VCaP (cell line): Measurements from ENCODE around the gene STOML1.

Source experiments
- H3K27ac ChIP-seq: fragments of 450-650 bp; 2 replicates; pipeline ENCODE4 v1.5.1; 2017
- TF ChIP-seq, protein P1 (sequence below): fragments of 450-650 bp; conservative IDR thresholded peaks from 2 replicates; pipeline ENCODE4 v1.5.1; 2017; ENCODE audit warnings: mild to moderate bottlenecking, moderate library complexity

STOML1 gene

DNA sequence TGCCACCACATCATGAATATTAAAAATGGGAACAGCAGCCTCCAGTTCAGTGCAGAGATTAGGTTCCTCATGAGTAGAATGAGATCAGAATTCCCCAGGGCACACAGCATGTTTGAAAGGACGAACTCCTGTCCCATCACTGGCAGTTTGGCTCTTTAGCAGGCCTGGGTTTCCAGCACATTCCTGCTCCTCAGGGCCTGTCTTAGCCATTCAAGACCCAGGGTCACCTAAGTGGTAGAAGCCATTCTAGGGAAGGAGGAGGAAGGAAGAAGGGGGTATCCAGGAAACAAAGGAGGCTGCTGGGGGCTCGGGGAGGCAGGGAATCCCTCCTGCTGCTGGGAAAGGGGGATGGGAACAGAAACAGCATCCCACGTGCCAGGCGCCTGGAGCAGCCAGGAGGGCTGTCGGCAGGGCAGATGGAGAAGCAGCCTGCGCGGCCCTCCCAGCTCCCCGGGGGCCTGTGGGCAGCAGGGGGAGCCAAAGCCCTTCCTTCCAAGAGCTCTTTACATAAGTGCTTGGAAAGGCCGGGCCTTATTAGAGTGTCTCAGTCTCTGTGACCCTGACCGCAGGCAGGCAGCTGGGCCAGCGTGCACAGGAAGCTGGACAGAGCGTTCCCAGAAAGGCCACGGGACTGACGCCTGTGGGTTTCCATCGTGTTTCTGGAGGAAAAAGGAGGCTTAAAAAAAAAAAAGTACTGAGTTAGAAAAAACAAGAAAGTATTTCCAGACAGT is 41.1 kb downstream of the STOML1 start:
- TF ChIP-seq, protein P1, sequence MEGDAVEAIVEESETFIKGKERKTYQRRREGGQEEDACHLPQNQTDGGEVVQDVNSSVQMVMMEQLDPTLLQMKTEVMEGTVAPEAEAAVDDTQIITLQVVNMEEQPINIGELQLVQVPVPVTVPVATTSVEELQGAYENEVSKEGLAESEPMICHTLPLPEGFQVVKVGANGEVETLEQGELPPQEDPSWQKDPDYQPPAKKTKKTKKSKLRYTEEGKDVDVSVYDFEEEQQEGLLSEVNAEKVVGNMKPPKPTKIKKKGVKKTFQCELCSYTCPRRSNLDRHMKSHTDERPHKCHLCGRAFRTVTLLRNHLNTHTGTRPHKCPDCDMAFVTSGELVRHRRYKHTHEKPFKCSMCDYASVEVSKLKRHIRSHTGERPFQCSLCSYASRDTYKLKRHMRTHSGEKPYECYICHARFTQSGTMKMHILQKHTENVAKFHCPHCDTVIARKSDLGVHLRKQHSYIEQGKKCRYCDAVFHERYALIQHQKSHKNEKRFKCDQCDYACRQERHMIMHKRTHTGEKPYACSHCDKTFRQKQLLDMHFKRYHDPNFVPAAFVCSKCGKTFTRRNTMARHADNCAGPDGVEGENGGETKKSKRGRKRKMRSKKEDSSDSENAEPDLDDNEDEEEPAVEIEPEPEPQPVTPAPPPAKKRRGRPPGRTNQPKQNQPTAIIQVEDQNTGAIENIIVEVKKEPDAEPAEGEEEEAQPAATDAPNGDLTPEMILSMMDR = peak; percentile 92
- H3K27ac ChIP-seq = peak overlapping the region; percentile 52

- H3K27ac ChIP-seq = peak overlapping the region; percentile 52
- TF ChIP-seq, protein P1 = no peak
Observed at GRCh38 chr15:73950479-73950830, 41.6 kb downstream of the STOML1 start.

- TF ChIP-seq, protein P1 = no peak
- no peak overlapping the region for H3K27ac ChIP-seq
Observed at GRCh38 chr15:73949496-73949895, 42.6 kb downstream of the STOML1 start.

- no peak overlapping the region for H3K27ac ChIP-seq
- TF ChIP-seq, protein P1 = no peak
Observed at GRCh38 chr15:73948982-73949381, 43.1 kb downstream of the STOML1 start.

- no peak overlapping the region for H3K27ac ChIP-seq
- TF ChIP-seq, protein P1 = no peak
Observed at GRCh38 chr15:73948396-73948795, 43.7 kb downstream of the STOML1 start.

GRCh38 chr15:73947651-73948050 is 44.4 kb downstream of the STOML1 start:
- no peak overlapping the region for H3K27ac ChIP-seq
- TF ChIP-seq, protein P1 = no peak

- no peak overlapping the region for H3K27ac ChIP-seq
- TF ChIP-seq, protein P1 = no peak
Observed at GRCh38 chr15:73946795-73947370, 45.2 kb downstream of the STOML1 start.
